ENCODE data around the gene PROCA1. TPM values are rescaled to one million over a fixed set of nuclear protein-coding genes. Genes with fewer than 3 reads are reported as not detected.

The PROCA1 gene
- total RNA-seq, 4 donors from 2014 or later = 1.0 to 3.7 (median 3.3) TPM; not detected in 1

Other genes starting within 250 kb of the PROCA1 start
- 10 to 100 TPM in 2 of 4 donors, 1 to 10 TPM in 2; 1.2 to 13.2 (median 9.8) TPM for gene SLC13A2, start 238.2 kb downstream of the PROCA1 start, total RNA-seq
- gene FOXN1, start 205.5 kb downstream of the PROCA1 start, total RNA-seq = 10 to 100 TPM; 28.9 to 65.0 (median 45.4) TPM
- gene UNC119, start 159.3 kb downstream of the PROCA1 start, total RNA-seq = 10 to 100 TPM; 41.2 to 41.6 (median 41.4) TPM
- gene PIGS, start 140.4 kb downstream of the PROCA1 start, total RNA-seq = 10 to 100 TPM; 57.6 to 84.0 (median 75.1) TPM
- 100 to 1,000 TPM; 109 to 186 (median 138) TPM for gene ALDOC, start 135.0 kb downstream of the PROCA1 start, total RNA-seq
- 10 to 100 TPM in 1 of 4 donors, 1 to 10 TPM in 3; 4.0 to 12.4 (median 7.7) TPM for gene SPAG5, start 112.9 kb downstream of the PROCA1 start, total RNA-seq
- gene RSKR, start 97.7 kb downstream of the PROCA1 start, total RNA-seq = 1 to 10 TPM; 6.7 to 8.7 (median 6.9) TPM
- gene BLTP2, start 66.7 kb downstream of the PROCA1 start, total RNA-seq = 10 to 100 TPM; 51.0 to 93.7 (median 83.7) TPM
- gene SDF2, start 50.0 kb downstream of the PROCA1 start, total RNA-seq = 10 to 100 TPM; 36.6 to 47.4 (median 38.0) TPM
- gene SUPT6H, start 49.7 kb downstream of the PROCA1 start, total RNA-seq = 10 to 100 TPM; 47.2 to 86.7 (median 71.3) TPM
- gene RAB34, start 6.0 kb upstream of the PROCA1 start, total RNA-seq = 100 to 1,000 TPM in 2 of 4 donors, 10 to 100 TPM in 2; 76.6 to 138 (median 103) TPM
- gene RPL23A, start 8.1 kb upstream of the PROCA1 start, total RNA-seq = 100 to 1,000 TPM; 538 to 966 (median 735) TPM
- gene TLCD1, start 14.3 kb upstream of the PROCA1 start, total RNA-seq = 10 to 100 TPM in 3 of 4 donors, 1 to 10 TPM in 1; 9.4 to 33.6 (median 23.5) TPM
- 1 to 10 TPM; 2.1 to 9.5 (median 4.4) TPM for gene NEK8, start 16.9 kb upstream of the PROCA1 start, total RNA-seq
- 10 to 100 TPM; 11.0 to 30.9 (median 21.8) TPM for gene TRAF4, start 32.1 kb upstream of the PROCA1 start, total RNA-seq
- 10 to 100 TPM; 10.7 to 18.0 (median 12.0) TPM for gene FAM222B, start 130.9 kb upstream of the PROCA1 start, total RNA-seq
- gene ERAL1, start 143.1 kb upstream of the PROCA1 start, total RNA-seq = 10 to 100 TPM; 39.4 to 45.2 (median 41.6) TPM
- 100 to 1,000 TPM in 1 of 4 donors, 10 to 100 TPM in 3; 38.7 to 117 (median 45.6) TPM for gene FLOT2, start 185.8 kb upstream of the PROCA1 start, total RNA-seq
- 10 to 100 TPM; 19.2 to 22.9 (median 19.5) TPM for gene DHRS13, start 191.2 kb upstream of the PROCA1 start, total RNA-seq
- gene PHF12, start 239.6 kb upstream of the PROCA1 start, total RNA-seq = 10 to 100 TPM; 24.4 to 52.9 (median 42.7) TPM

Data from lower leg skin (tissue), 4 donors.